K562 (cell line): Measurements from ENCODE around the gene RGS7. TPM values are rescaled to one million over a fixed set of nuclear protein-coding genes. Genes with fewer than 3 reads are reported as not detected.

Source experiments
- ATAC-seq: fragments of 200-7000 bp; cut with Tn5 transposase; 3 replicates; pipeline ENCODE4 v1.9.1; 2020; ENCODE audit warnings: moderate library complexity
- BruUV-seq: library from RNA; stranded (reverse); fragments of 400-500 nt; replicated peaks from 2 replicates; lab custom pipeline; 2021; lab: Mats Ljungman, UMichigan
- CTCF ChIA-PET: fragments of 300-600 bp; formaldehyde crosslinking; extraction: SDS; loops from one replicate; lab custom pipeline; 2021; ENCODE audit warnings: low intra/inter-chr PET ratio; lab: Yijun Ruan, JAX
- POLR2A ChIA-PET: fragments of 300-600, 350-650 bp; sonication (Branson Sonifier 250); formaldehyde crosslinking; extraction: SDS; loops from one replicate; lab custom pipeline; 2021; ENCODE audit warnings: antibody characterized with exemption, inconsistent platforms; lab: Yijun Ruan, JAX
- DNase-seq, 4 experiments: peaks; one replicate each; pipeline versions ENCODE4 v3.0.0 to v3.0.0-alpha.2; 2011 to 2018; ENCODE audit warnings: low spot score in 3 of 4, mixed read lengths in 3 of 4; ENCODE audit errors: extremely low read depth in 1 of 4
- FAIRE-seq: peaks from 2 replicates; lab custom pipeline; 2011; peaks lifted over from hg19 to GRCh38; lab: Jason Lieb, UNC
- H2AFZ ChIP-seq: 2 replicates; pipeline ENCODE4 v1.6.0; 2011; ENCODE audit warnings: low read depth, low read length, control low read depth, inconsistent platforms
- H3K27ac ChIP-seq: fragments of 200-600 bp; 3 replicates; pipeline ENCODE4 v1.8.0; 2011; ENCODE audit warnings: low read depth, mild to moderate bottlenecking, control low read depth, inconsistent platforms, low read length, moderate library complexity, mixed read lengths; ENCODE audit errors: extremely low read depth
- H3K27me3 ChIP-seq, 2 experiments: fragments of 300-600 bp in 1 of 2; 2 replicates in 1 of 2; 3 replicates in 1 of 2; pipeline versions ENCODE4 v1.6.0 to v1.8.0; 2011; ENCODE audit warnings: inconsistent platforms in 2 of 2, low read length in 2 of 2, mild to moderate bottlenecking in 1 of 2, mixed read lengths in 1 of 2, moderate library complexity in 1 of 2; ENCODE audit not compliant: control insufficient read depth in 2 of 2, insufficient read depth in 2 of 2
- H3K36me3 ChIP-seq: fragments of 300-600 bp; 3 replicates; pipeline ENCODE4 v1.8.0; 2011; ENCODE audit warnings: mild to moderate bottlenecking, low read length, inconsistent platforms; ENCODE audit not compliant: control insufficient read depth, insufficient read depth
- H3K4me1 ChIP-seq, 2 experiments: fragments of 200-600 bp in 1 of 2; replicated peaks in 1 of 2; 2 replicates in 1 of 2; 3 replicates in 1 of 2; pipeline versions ENCODE4 v1.5.1 to v1.8.0; 2011; ENCODE audit warnings: inconsistent platforms in 2 of 2, low read length in 2 of 2, mild to moderate bottlenecking in 1 of 2, mixed read lengths in 1 of 2, moderate library complexity in 1 of 2; ENCODE audit not compliant: control insufficient read depth in 2 of 2, insufficient read depth in 2 of 2
- H3K4me2 ChIP-seq: 2 replicates; pipeline ENCODE4 v1.6.1; 2011; ENCODE audit warnings: low read length, control low read depth, inconsistent platforms, mixed read lengths; ENCODE audit not compliant: insufficient read depth
- H3K4me3 ChIP-seq: fragments of 200-600 bp; sonication (generic), shearing (Covaris generic); 2 replicates; pipeline ENCODE4 v1.5.1; 2016; ENCODE audit warnings: control low read depth, inconsistent platforms
- H3K79me2 ChIP-seq: fragments of 200-600 bp; 3 replicates; pipeline ENCODE4 v1.8.0; 2011; ENCODE audit warnings: low read length, inconsistent platforms; ENCODE audit not compliant: control insufficient read depth, insufficient read depth
- H3K9ac ChIP-seq, 2 experiments: 2 replicates each; pipeline versions ENCODE4 v1.6.0 to v1.6.1; 2011; ENCODE audit warnings: low read depth in 2 of 2, low read length in 2 of 2, control low read depth in 1 of 2, inconsistent platforms in 1 of 2, mild to moderate bottlenecking in 1 of 2, mixed read lengths in 1 of 2; ENCODE audit not compliant: insufficient read depth in 1 of 2
- H3K9me1 ChIP-seq: one replicate; pipeline ENCODE4 v1.6.0; 2011; ENCODE audit warnings: inconsistent platforms, mild to moderate bottlenecking, low read length, moderate library complexity; ENCODE audit not compliant: control insufficient read depth, insufficient read depth
- H3K9me3 ChIP-seq: replicated peaks from 2 replicates; pipeline ENCODE4 v1.5.1; 2011; ENCODE audit warnings: low read depth, low read length, inconsistent platforms; ENCODE audit not compliant: control insufficient read depth, insufficient read depth
- H4K20me1 ChIP-seq: replicated peaks from 2 replicates; pipeline ENCODE4 v1.6.1; 2011; ENCODE audit warnings: low read length, inconsistent platforms, mixed read lengths; ENCODE audit not compliant: control insufficient read depth, insufficient read depth
- CBX5 ChIP-seq: IDR thresholded peaks from 2 replicates; pipeline ENCODE4 v1.6.1; 2014; ENCODE audit warnings: low read depth, borderline replicate concordance
- CC2D1A ChIP-seq: fragments of 450-650 bp; IDR thresholded peaks from 2 replicates; pipeline ENCODE4 v1.6.1; 2017; ENCODE audit warnings: mild to moderate bottlenecking
- EP400 ChIP-seq: fragments of 450-650 bp; IDR thresholded peaks from 2 replicates; pipeline ENCODE4 v1.6.1; 2017; ENCODE audit warnings: antibody characterized with exemption, mild to moderate bottlenecking, moderate library complexity
- ETV1 ChIP-seq: fragments of 450-650 bp; conservative IDR thresholded peaks from 2 replicates; pipeline ENCODE4 v1.6.1; 2016; ENCODE audit warnings: missing genetic modification characterization, control low read depth, low read depth, missing compliant biosample characterization
- PURB ChIP-seq: sonication (generic); formaldehyde crosslinking; IDR thresholded peaks from 2 replicates; pipeline ENCODE4 v1.9.0; 2021; ENCODE audit warnings: low read depth, mild to moderate bottlenecking, missing genetic modification reagents
- ZBTB43 ChIP-seq: sonication (generic); formaldehyde crosslinking; IDR thresholded peaks from 2 replicates; pipeline ENCODE4 v1.8.0; 2023; ENCODE audit warnings: mild to moderate bottlenecking, missing genetic modification reagents
- ZNF143 ChIP-seq: sonication (generic); formaldehyde crosslinking; IDR thresholded peaks from 2 replicates; pipeline ENCODE4 v1.9.0; 2022; ENCODE audit warnings: mild to moderate bottlenecking, missing genetic modification reagents
- WGBS: fragments of 100-300 bp; shearing (Covaris generic); methylation state at CpG from one replicate; pipeline ENCODE4 v1.1.6; 2016; ENCODE audit warnings: low coverage, mixed read lengths; ENCODE audit not compliant: insufficient coverage; ENCODE audit errors: missing lambda C conversion rate; 5-methylcytosine and 5-hydroxymethylcytosine counted together
- in situ Hi-C: fragments of 300-500 bp; cut with MboI; formaldehyde crosslinking; loops from 4 replicates; pipeline ENCODE4 v1.15.0; 2018; ENCODE audit warnings: inconsistent platforms, mixed read lengths
- intact Hi-C: fragments of 100-400 bp; cut with micrococcal nuclease; formaldehyde crosslinking; loops from 2 replicates; pipeline ENCODE4 v1.14.2; 2022
- polyA plus RNA-seq, 8 experiments: library from polyadenylated mRNA; depleted of rRNA in 4 of 8; stranded (reverse) in 5 of 8; unstranded in 3 of 8; fragments of >200 nt; fragmentation: Nextera tagmentation in 2 of 8; fragmentation: Illumina TruSeq in 1 of 8; extraction: Ambion mirVana in 2 of 8; extraction: Trizol in 1 of 8; gene quantifications; 2 replicates each; pipeline versions ENCODE4 v1.2.1 to v1.2.3, GENCODE V29; 2011 to 2014; ENCODE audit warnings: inconsistent platforms in 1 of 8, missing spikeins in 1 of 8
- total RNA-seq, 7 experiments: library from RNA; depleted of rRNA in 6 of 7; stranded (reverse); fragments of >200 nt in 6 of 7; fragmentation: Illumina TruSeq in 2 of 7; extraction: Trizol in 2 of 7; gene quantifications; 2 replicates each; pipeline versions ENCODE4 v1.2.1 to v1.2.3, GENCODE V29; 2011 to 2021; ENCODE audit warnings: low replicate concordance in 1 of 7

Gene RGS7
- total and polyA plus RNA-seq, 9 of the 15 experiments (the other 6 are each of a cell fraction or from before 2014, with no cell fraction given) = not detected

- TF ChIP-seq ETV1 (tag) (no peak), CC2D1A (no peak), EP400 (no peak), PURB (CRISPR knock-in tag) (no peak), ZBTB43 (CRISPR knock-in tag) (no peak)
These were observed 415.2 kb downstream of the RGS7 start (continued) for GRCh38 chr1:240941701-240942370.

- Histone ChIP-seq H3K4me2 (no peak overlapping the region), H3K4me1 (no peaks in the 10 kb centered on the region), H3K4me3 (no peak overlapping the region), H2AFZ (no peak overlapping the region), H3K27ac (no peak overlapping the region), H3K9me1 (no peaks in the 10 kb centered on the region), H4K20me1 (no peaks in the 10 kb centered on the region), H3K79me2 (no peaks in the 10 kb centered on the region), H3K27me3 (no peaks in the 10 kb centered on the region), H3K36me3 (no peaks in the 10 kb centered on the region), H3K9ac (no peak overlapping the region), H3K9me3 (peaks cover 4% of the 10 kb centered on the region; the same call in 1 of the 2 replicates)
- no TSS peak for BruUV-seq
- ATAC-seq (no peak), FAIRE-seq (no peak), DNase-seq (no peak)
- POLR2A ChIA-PET = no interaction called here
- in situ Hi-C loops = no loop called here
- intact Hi-C loops = no loop called here
- TF ChIP-seq ZNF143 (CRISPR knock-in tag) (no peak), CBX5 (peak; percentile 64; the same call in 1 of the 2 replicates)
- CTCF ChIA-PET = no interaction called here
- 0% methylated on average over 11 of the region's 11 CpGs for WGBS
These were observed 419.9 kb downstream of the RGS7 start for GRCh38 chr1:240936911-240937668.
